SKM-1 treated with dmso at 0.1 percent for 144 hours (cell line): ENCODE results near the gene RGPD8.
"Not testable (repeated sequence)": the region's sequence is repeated elsewhere in the genome, so short reads cannot be mapped to it uniquely, and the experiment has no call there.

Source experiments
- DNase-seq: peaks from one replicate; lab custom pipeline; 2025; ENCODE audit not compliant: unreplicated experiment; lab: John Stamatoyannopoulos, UW

Gene RGPD8

GRCh38 chr2:112435716-112436431 is 2.4 kb upstream of the RGPD8 start:
- DNase-seq = not testable (repeated sequence)

GRCh38 chr2:112434890-112435715 is 1.7 kb upstream of the RGPD8 start:
- not testable (repeated sequence) for DNase-seq

GRCh38 chr2:112433932-112434730 is 686 bp upstream of the RGPD8 start:
- DNase-seq = no peak

- DNase-seq = not testable (repeated sequence)
Measured at GRCh38 chr2:112432735-112433479, 538 bp downstream of the RGPD8 start.

GRCh38 chr2:112432390-112432734 is 1.1 kb downstream of the RGPD8 start:
- DNase-seq = not testable (repeated sequence)

GRCh38 chr2:112431587-112432295 is 1.7 kb downstream of the RGPD8 start:
- DNase-seq = not testable (repeated sequence)

- not testable (repeated sequence) for DNase-seq
Measured at GRCh38 chr2:112424553-112424952, 8.9 kb downstream of the RGPD8 start.

- DNase-seq = not testable (repeated sequence)
Measured at GRCh38 chr2:112416860-112417259, 16.6 kb downstream of the RGPD8 start.

GRCh38 chr2:112360055-112360454 is 73.4 kb downstream of the RGPD8 start:
- DNase-seq = not testable (repeated sequence)

GRCh38 chr2:112354335-112354734 is 79.1 kb downstream of the RGPD8 start:
- DNase-seq = not testable (repeated sequence)

GRCh38 chr2:112352809-112353603 is 80.4 kb downstream of the RGPD8 start:
- DNase-seq = not testable (repeated sequence)

GRCh38 chr2:112352292-112352691 is 81.2 kb downstream of the RGPD8 start:
- DNase-seq = not testable (repeated sequence)

GRCh38 chr2:112345030-112346027 is 88.1 kb downstream of the RGPD8 start:
- DNase-seq = no peak

GRCh38 chr2:112343827-112344585 is 89.4 kb downstream of the RGPD8 start:
- DNase-seq = no peak

GRCh38 chr2:112342067-112342550 is 91.3 kb downstream of the RGPD8 start:
- no peak for DNase-seq

GRCh38 chr2:112340475-112341267 is 92.8 kb downstream of the RGPD8 start:
- DNase-seq = no peak
